ENCODE measurements around the gene PTPRU.

DNA sequence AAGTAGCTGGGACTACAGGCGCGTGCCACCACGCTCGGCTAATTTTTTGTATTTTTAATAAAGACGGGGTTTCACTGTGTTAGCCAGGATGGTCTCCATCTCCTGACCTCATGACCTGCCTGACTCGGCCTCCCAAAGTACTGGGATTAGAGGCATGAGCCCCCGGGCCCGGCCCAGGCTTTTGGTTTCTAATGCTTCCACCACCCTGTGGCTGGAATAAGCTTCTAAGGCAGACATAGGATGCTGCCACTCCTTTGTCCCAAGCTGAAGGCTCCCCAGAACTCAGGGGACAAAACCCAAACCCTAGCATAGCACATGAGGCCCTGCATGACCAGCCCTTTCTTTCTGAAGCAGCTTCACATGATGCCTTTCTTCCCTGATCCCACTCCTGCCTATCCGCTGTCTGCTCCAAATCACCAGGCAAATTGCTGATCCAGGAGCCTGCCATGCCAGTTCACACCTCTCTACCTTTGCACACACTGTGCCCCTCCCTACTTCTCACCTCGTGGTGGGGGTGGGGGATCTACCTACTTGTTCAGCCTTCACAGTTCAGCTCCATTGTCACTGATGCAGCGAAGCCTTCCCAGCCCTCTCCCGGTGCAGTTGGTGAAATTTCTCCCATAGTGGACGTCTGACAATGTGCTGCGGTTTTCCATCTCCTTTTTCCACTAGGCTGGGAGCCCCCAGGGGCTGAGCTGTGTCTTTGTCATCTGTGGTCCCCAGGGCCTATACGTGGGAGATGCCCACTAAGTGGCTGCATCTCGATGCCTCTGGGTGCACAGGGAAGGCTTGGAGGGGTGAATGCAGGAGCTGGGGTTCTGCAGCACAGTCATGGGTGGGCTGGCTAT lies 6.9 kb downstream of the PTPRU start:
- TF ChIP-seq POLR2AphosphoS5 (IDR thresholded peaks at IDR 0.05; ENCODE audit: borderline replicate concordance, low read depth, low read length): no peak
- no peak for TF ChIP-seq EZH2 (IDR thresholded peaks at IDR 0.05)

All from SK-N-MC (cell line).